K562 (cell line): ENCODE data around the gene PPP2R5A. TPM values are rescaled to one million over a fixed set of nuclear protein-coding genes. Genes with fewer than 3 reads are reported as not detected.
A peak's percentile ranks its signal among the peaks of the same experiment; 100 is the strongest.

Source experiments
- CBFA2T3 ChIP-seq: fragments of 450-650 bp; IDR thresholded peaks from 2 replicates; pipeline ENCODE4 v1.6.1; 2017
- CBX5 ChIP-seq: IDR thresholded peaks from 2 replicates; pipeline ENCODE4 v1.6.1; 2014; ENCODE audit warnings: low read depth, borderline replicate concordance
- CHD2 ChIP-seq: IDR thresholded peaks from 2 replicates; pipeline ENCODE4 v1.6.1; 2011; ENCODE audit warnings: low read depth, low read length
- E2F5 ChIP-seq: sonication (generic); formaldehyde crosslinking; IDR thresholded peaks from 2 replicates; pipeline ENCODE4 v1.8.0; 2022; ENCODE audit warnings: mild to moderate bottlenecking, missing genetic modification reagents
- EHMT2 ChIP-seq: fragments of 450-650 bp; IDR thresholded peaks from 2 replicates; pipeline ENCODE4 v1.6.1; 2018; ENCODE audit warnings: antibody characterized with exemption
- ELK1 ChIP-seq: sonication (generic); formaldehyde crosslinking; IDR thresholded peaks from 2 replicates; pipeline ENCODE4 v1.8.1; 2022; ENCODE audit warnings: missing genetic modification reagents
- EWSR1 ChIP-seq: fragments of 450-650 bp; IDR thresholded peaks from 2 replicates; pipeline ENCODE4 v1.6.1; 2018; ENCODE audit warnings: borderline replicate concordance, mild to moderate bottlenecking, low read depth, moderate library complexity; ENCODE audit not compliant: partially characterized antibody
- FOXK2 ChIP-seq, 2 experiments: fragments of 450-650 bp; IDR thresholded peaks in 1 of 2; conservative IDR thresholded peaks in 1 of 2; 2 replicates each; pipeline ENCODE4 v1.6.1; 2016; ENCODE audit warnings: low read depth in 2 of 2, mild to moderate bottlenecking in 1 of 2
- JUNB ChIP-seq: fragments of 450-650 bp; formaldehyde crosslinking; conservative IDR thresholded peaks from 2 replicates; pipeline ENCODE4 v1.4.0; 2020; ENCODE audit warnings: mild to moderate bottlenecking
- PHF8 ChIP-seq: fragments of 200-600 bp; sonication (generic); IDR thresholded peaks from 2 replicates; pipeline ENCODE4 v1.6.1; 2012; ENCODE audit warnings: mixed run types, mild to moderate bottlenecking, inconsistent platforms, low read length, moderate library complexity, borderline replicate concordance
- SIX5 ChIP-seq, 2 experiments: IDR thresholded peaks; 2 replicates each; pipeline ENCODE4 v1.6.1; 2011; ENCODE audit warnings: low read length in 2 of 2, borderline replicate concordance in 1 of 2, low read depth in 1 of 2, mild to moderate bottlenecking in 1 of 2, moderate library complexity in 1 of 2; ENCODE audit not compliant: insufficient read depth in 1 of 2
- SNIP1 ChIP-seq: fragments of 450-650 bp; IDR thresholded peaks from 2 replicates; pipeline ENCODE4 v1.7.1; 2017; ENCODE audit warnings: low read depth, mild to moderate bottlenecking
- TARDBP ChIP-seq: fragments of 450-650 bp; IDR thresholded peaks from 2 replicates; pipeline ENCODE4 v1.6.1; 2016
- YY1 ChIP-seq, 3 experiments: IDR thresholded peaks; 2 replicates each; pipeline ENCODE4 v1.6.1; 2011; ENCODE audit warnings: low read length in 2 of 3, mild to moderate bottlenecking in 2 of 3, moderate library complexity in 2 of 3, borderline replicate concordance in 1 of 3, control low read depth in 1 of 3, low read depth in 1 of 3; ENCODE audit not compliant: insufficient read depth in 3 of 3, insufficient replicate concordance in 2 of 3, control insufficient read depth in 1 of 3, insufficient read length in 1 of 3; ENCODE audit errors: extremely low read depth in 1 of 3
- ZNF12 ChIP-seq: sonication (generic); formaldehyde crosslinking; IDR thresholded peaks from 2 replicates; pipeline ENCODE4 v1.4.0; 2020; ENCODE audit warnings: mild to moderate bottlenecking, missing genetic modification reagents
- ZNF311 ChIP-seq: fragments of 250-450 bp; sonication (Bioruptor Pico); IDR thresholded peaks from 2 replicates; pipeline ENCODE4 v1.4.0; 2020; ENCODE audit warnings: mild to moderate bottlenecking, moderate library complexity
- ZNF395 ChIP-seq: fragments of 200-800 bp; sonication (Bioruptor generic); IDR thresholded peaks from 2 replicates; pipeline ENCODE4 v1.6.1; 2017; ENCODE audit warnings: missing genetic modification characterization, missing compliant biosample characterization
- ZNF436 ChIP-seq: fragments of 250-450, 450-650 bp; sonication (Bioruptor Pico); formaldehyde crosslinking; IDR thresholded peaks from 2 replicates; pipeline ENCODE4 v1.7.0; 2020; ENCODE audit warnings: mild to moderate bottlenecking
- ZNF444 ChIP-seq: fragments of 250-450 bp; sonication (Bioruptor Pico); IDR thresholded peaks from 2 replicates; pipeline ENCODE4 v1.4.0; 2020; ENCODE audit warnings: mild to moderate bottlenecking, moderate library complexity
- ZNF589 ChIP-seq: fragments of 200-800 bp; sonication (Bioruptor generic); IDR thresholded peaks from 2 replicates; pipeline ENCODE4 v1.6.1; 2016; ENCODE audit warnings: low read depth, missing genetic modification characterization, missing compliant biosample characterization
- polyA plus RNA-seq, 8 experiments: library from polyadenylated mRNA; depleted of rRNA in 4 of 8; stranded (reverse) in 5 of 8; unstranded in 3 of 8; fragments of >200 nt; fragmentation: Nextera tagmentation in 2 of 8; fragmentation: Illumina TruSeq in 1 of 8; extraction: Ambion mirVana in 2 of 8; extraction: Trizol in 1 of 8; gene quantifications; 2 replicates each; pipeline versions ENCODE4 v1.2.1 to v1.2.3, GENCODE V29; 2011 to 2014; ENCODE audit warnings: inconsistent platforms in 1 of 8, missing spikeins in 1 of 8
- total RNA-seq, 7 experiments: library from RNA; depleted of rRNA in 6 of 7; stranded (reverse); fragments of >200 nt in 6 of 7; fragmentation: Illumina TruSeq in 2 of 7; extraction: Trizol in 2 of 7; gene quantifications; 2 replicates each; pipeline versions ENCODE4 v1.2.1 to v1.2.3, GENCODE V29; 2011 to 2021; ENCODE audit warnings: low replicate concordance in 1 of 7
- TF ChIP-seq, protein P1 (sequence below), 2 experiments: IDR thresholded peaks in 1 of 2; conservative IDR thresholded peaks in 1 of 2; 2 replicates each; pipeline ENCODE4 v1.6.1; 2016; ENCODE audit warnings: low read depth in 2 of 2, mild to moderate bottlenecking in 1 of 2, missing compliant biosample characterization in 1 of 2, missing genetic modification characterization in 1 of 2, moderate library complexity in 1 of 2

PPP2R5A gene
- total and polyA plus RNA-seq, 9 of the 15 experiments (the other 6 are each of a cell fraction or from before 2014, with no cell fraction given) = 26.9 to 106 (median 64.3) TPM

- no peak for TF ChIP-seq ZNF311
- TF ChIP-seq EWSR1 = no peak
- no peak for TF ChIP-seq CBFA2T3
- TF ChIP-seq CHD2 = no peak
- TF ChIP-seq, protein P1, sequence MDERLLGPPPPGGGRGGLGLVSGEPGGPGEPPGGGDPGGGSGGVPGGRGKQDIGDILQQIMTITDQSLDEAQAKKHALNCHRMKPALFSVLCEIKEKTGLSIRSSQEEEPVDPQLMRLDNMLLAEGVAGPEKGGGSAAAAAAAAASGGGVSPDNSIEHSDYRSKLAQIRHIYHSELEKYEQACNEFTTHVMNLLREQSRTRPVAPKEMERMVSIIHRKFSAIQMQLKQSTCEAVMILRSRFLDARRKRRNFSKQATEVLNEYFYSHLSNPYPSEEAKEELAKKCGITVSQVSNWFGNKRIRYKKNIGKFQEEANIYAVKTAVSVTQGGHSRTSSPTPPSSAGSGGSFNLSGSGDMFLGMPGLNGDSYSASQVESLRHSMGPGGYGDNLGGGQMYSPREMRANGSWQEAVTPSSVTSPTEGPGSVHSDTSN (CRISPR knock-in tag; IDR thresholded peaks at IDR 0.05; ENCODE audit: low read depth) = no peak
- TF ChIP-seq, protein P1 (tag; conservative IDR thresholded peaks at IDR 0.05; ENCODE audit: low read depth) = no peak
- TF ChIP-seq SIX5 (IDR thresholded peaks at IDR 0.05; ENCODE audit: borderline replicate concordance in 1 of 2, insufficient read depth in 1 of 2, low read depth in 1 of 2, low read length in 2 of 2) = no peak
- TF ChIP-seq ZNF444 (CRISPR knock-in tag) = no peak
- TF ChIP-seq FOXK2 (conservative IDR thresholded peaks at IDR 0.05 in 1 of 2, IDR thresholded peaks at IDR 0.05 in 1 of 2; ENCODE audit: low read depth in 2 of 2) = no peak
- no peak for TF ChIP-seq EHMT2
- no peak for TF ChIP-seq CBX5
- TF ChIP-seq ZNF589 (CRISPR knock-in tag) = no peak
- TF ChIP-seq ZNF436 (CRISPR knock-in tag) = no peak
- TF ChIP-seq ZNF12 (CRISPR knock-in tag) = no peak
- no peak for TF ChIP-seq E2F5 (CRISPR knock-in tag)
- no peak for TF ChIP-seq JUNB (CRISPR knock-in tag)
- TF ChIP-seq PHF8 = no peak
- no peak for TF ChIP-seq YY1 (IDR thresholded peaks at IDR 0.05; ENCODE audit: borderline replicate concordance in 1 of 3, control insufficient read depth in 1 of 3, extremely low read depth in 1 of 3, insufficient read depth in 3 of 3, insufficient read length in 1 of 3, insufficient replicate concordance in 2 of 3, low read depth in 1 of 3, low read length in 2 of 3)
- no peak for TF ChIP-seq SNIP1
- peak; percentile 59; the same call in 1 of the 2 replicates for TF ChIP-seq ZNF395 (CRISPR knock-in tag)
- no peak for TF ChIP-seq TARDBP
- TF ChIP-seq ELK1 = no peak
Observed at GRCh38 chr1:212238552-212238951, 46.7 kb upstream of the PPP2R5A start (continued).
